CD4-positive, alpha-beta T cell treated with Interferon alpha-2 for 1 hour (primary cell): Measurements from ENCODE around the gene MAPK4.
"Not testable (repeated sequence)": the region's sequence is repeated elsewhere in the genome, so short reads cannot be mapped to it uniquely, and the experiment has no call there.

Experiments
- DNase-seq, 2 donors: peaks; one replicate each; pipeline ENCODE4 v3.0.0-alpha.2; 2020 to 2022

MAPK4 gene

GRCh38 chr18:50687491-50687890 lies 127.6 kb downstream of the MAPK4 start:
- no peak for DNase-seq

GRCh38 chr18:50689578-50689977 lies 129.7 kb downstream of the MAPK4 start:
- DNase-seq, result no peak

- no peak for DNase-seq
Observed at GRCh38 chr18:50694147-50694546, 134.3 kb downstream of the MAPK4 start.

DNA sequence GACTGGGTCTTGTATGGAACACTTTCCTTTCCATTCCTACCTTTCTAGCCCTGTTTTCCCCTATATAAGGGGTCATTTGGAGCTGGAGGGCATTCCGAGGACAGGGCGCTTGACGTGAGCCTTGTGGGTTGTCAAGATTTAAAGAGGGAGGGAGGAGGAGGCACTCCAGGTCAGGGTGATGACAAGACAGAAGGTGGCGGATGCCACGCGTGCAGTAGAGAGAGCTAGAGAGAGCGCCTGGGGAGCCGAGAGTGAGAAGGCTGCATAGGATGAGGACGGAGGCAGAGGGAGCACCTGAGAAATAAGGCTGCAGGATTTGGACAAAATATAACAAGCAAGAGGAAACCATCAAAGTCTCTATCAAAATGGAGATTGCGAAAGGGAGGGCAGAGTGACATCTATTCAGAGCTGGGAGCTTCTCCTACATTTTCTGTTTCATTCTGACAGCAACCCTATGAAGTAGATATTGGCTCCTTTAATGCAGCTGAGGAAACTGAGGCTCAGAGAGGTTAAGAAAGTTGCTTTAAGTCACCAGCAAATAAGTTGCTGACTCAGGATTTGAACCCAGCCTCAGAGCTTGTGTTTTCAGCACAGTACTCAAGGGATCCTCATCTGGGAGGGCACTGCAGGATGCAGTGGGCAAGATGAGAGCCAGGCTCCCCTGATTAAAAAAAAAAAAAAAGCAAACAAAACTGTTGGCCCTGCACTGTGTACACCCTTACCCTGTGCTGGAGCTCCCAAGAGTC lies 135.7 kb downstream of the MAPK4 start:
- DNase-seq, result no peak

DNA sequence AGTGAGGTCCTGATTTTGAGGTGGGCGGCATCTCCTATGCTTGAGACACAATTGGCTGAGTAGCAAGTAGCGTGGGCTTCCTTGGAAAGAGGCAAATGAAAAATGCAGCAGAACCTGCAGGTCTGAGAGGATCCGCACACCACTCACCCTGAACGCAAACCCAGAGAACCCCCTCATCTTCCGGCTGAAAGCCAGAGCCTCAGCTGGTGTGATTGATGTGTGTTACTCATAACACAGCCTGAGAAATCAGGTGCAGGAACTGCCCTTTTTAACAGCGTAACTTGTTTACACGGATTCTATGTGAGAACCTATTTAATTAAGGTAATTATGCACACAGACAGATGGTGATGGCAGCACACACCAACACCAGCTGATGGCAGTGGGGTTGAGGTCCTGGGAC lies 136.5 kb downstream of the MAPK4 start:
- no peak for DNase-seq

GRCh38 chr18:50696929-50697328 lies 137.0 kb downstream of the MAPK4 start:
- DNase-seq, result no peak

- no peak for DNase-seq
Observed at GRCh38 chr18:50697509-50697908, 137.6 kb downstream of the MAPK4 start.

DNA sequence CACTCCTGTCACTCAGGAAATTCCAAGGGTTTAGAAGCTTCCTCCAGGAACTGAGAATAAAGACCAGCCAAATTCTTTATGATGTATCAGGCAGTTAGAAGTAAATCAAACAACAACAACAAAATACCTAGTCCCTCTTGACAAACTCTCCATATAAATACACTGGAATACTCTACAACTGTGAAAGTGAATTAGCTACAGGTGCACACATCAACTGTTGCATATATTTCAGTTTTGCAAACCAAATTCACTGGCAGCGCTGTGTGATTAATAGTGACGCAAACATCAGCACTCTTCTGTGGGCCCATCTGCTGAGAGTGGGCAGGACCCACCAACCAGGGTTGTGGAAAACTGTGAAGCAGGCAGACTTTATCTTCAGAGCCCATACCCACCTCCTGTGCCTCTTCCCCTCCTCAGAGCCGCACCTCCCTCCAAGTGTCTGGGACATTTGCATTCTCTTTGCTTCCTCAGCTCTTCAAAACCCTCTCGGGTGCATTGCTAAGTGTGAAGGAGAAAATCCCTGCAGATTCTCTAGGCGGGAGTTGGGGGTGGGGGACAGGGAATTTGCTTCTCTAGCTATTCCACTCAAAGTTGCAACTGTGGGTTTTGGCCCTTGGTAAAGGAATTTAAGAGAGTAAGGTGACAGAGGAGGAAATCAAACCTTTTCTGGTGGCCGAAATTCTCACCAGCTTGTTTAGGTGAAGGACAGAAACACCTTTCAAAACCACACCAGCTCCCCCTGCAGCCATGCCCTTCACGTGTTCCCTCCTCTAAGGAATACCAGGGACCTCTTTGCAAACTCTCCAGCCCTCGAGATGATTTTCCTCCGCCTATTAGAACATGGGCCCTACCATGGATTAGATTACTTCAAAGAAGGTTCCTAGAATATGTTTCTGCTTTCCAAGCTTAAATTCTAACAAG lies 140.6 kb downstream of the MAPK4 start:
- DNase-seq, result no peak

DNA sequence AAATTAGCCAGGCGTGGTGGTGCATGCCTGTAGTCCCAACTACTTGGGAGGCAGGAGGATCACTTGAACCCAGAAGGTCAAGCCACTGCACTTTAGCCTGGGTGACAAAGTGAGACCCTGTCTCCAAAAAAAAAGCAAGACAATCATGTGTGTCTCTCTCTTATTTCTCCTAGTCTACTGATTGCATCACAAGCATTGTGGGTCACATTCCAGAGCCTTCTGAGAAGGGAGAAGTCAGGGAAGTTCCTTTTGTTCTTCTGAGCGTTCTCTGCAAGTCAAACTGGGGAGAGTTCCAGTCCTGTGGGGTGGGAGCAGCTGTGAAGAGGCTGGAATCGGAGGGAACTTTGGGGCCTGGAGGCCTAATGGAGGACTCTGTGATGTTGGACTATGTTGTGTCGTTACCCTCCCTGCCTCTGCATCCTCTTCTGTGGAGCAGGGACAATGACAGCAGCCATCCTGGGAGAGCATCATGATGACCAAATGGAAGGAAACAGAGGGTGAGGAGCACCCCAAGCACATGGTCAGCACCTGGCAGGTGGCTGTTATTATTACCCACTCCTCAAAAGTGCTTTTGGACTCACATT lies 144.6 kb downstream of the MAPK4 start:
- no peak for DNase-seq

DNA sequence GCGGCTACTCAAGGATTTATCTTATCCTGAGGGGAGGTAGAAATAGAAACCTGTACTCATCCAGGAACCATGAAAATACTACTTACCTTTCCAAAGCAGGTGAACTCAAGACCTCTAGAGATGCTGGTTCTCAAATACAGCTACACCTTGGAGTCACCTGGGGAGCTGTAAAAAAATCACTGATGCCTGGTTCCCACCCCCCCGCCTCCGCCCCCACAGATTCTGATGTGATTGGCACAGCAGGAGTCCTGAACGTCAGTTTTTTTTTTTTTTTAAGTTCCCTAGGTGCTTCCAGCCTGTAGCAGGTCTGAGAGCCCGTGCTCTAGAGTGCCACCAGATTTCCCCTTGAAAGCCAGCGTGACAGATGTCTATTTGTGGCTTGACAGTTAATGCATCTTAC lies 146.3 kb downstream of the MAPK4 start:
- DNase-seq, result no peak

- DNase-seq, result no peak
Observed at GRCh38 chr18:50706651-50707050, 146.8 kb downstream of the MAPK4 start.

DNA sequence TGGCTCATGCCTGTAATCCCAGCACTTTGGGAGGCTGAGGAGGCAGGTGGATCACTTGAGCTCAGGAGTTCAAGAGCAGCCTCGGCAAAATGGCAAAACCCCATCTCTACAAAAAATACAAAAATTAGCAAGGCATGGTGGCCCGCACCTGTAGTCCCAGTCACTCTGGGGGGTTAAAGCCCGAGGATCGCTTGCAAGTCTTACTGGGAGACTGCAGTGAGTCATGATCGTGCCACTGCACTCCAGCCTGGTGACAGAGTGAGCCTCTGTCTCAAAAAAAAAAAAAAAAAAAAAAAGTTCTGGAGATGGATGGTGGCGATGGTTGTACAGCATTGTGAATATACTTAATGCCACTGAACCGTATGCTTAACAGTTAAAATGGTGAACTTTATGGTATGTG lies 147.4 kb downstream of the MAPK4 start:
- not testable (repeated sequence) for DNase-seq

DNA sequence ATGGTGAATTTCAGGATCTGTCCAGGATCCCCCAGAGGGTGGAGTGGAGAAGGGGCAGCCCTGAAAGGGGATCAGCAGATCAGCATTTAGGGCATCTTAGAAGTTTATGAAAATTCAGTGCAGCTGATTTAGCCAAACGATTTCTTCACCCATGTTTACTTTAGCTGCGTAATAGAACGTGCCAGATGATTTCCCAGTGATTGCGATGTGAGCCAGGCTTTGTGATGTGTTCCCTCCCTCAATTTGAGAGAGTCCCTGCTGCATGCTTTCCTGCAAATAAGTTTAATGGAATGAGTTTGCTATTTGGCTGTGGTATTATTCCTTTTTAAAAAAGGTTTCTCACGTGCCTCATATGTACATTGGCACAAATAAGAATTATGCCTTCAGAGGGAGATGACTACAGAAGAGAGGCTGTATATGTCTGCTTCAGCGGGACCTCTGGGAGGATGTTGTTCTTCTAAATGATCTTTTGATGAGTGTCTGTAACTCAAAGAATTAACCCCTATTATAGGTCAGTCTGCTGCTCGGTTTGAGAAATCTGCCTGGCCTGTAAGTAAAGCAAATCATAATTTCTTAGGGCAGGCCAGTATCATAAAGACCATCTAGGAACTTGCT lies 148.1 kb downstream of the MAPK4 start:
- DNase-seq, result no peak

DNA sequence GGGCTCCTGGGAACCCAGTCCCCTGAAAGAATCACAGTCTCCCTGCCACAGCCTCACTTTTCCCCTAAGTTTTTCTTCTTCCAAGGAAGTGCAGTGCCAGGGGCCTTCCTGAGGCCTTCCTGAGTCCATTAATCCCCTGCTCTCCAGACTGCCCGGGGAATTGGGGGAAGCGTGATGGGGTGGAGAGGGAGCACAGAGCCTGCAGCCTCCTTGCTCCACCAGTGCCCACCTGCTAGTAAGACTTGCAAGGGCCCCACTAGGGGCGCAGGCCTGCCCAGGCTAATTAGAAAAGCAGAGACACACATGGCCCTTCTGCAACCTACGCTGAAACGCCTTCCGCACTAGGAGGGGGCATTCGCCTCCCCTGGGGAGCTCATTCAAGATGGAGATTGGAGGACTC lies 149.3 kb downstream of the MAPK4 start:
- DNase-seq, result no peak

- DNase-seq, result no peak
Observed at GRCh38 chr18:50711386-50711785, 151.5 kb downstream of the MAPK4 start.

- no peak for DNase-seq
Observed at GRCh38 chr18:50715919-50716318, 156.0 kb downstream of the MAPK4 start.

DNA sequence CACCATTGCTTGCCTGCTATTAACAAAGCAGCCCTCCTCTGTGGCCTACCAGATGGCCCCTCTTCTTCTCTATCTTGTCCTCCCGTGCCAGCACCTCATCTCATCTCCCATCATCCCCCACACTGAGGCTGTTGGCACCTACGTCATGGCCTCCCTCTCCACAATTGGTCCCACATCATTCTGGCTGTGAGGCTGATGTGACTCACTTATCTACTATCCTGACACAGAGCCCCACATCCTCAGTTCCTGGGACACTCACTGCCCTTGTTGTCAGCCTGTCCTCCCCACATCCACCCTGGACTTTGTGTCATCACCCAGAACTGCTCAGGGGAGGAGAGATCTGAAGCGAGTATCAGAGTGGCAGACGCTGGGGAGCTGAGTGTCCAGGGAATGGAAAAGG lies 157.0 kb downstream of the MAPK4 start:
- no peak for DNase-seq

GRCh38 chr18:50717563-50717962 lies 157.7 kb downstream of the MAPK4 start:
- no peak for DNase-seq

DNA sequence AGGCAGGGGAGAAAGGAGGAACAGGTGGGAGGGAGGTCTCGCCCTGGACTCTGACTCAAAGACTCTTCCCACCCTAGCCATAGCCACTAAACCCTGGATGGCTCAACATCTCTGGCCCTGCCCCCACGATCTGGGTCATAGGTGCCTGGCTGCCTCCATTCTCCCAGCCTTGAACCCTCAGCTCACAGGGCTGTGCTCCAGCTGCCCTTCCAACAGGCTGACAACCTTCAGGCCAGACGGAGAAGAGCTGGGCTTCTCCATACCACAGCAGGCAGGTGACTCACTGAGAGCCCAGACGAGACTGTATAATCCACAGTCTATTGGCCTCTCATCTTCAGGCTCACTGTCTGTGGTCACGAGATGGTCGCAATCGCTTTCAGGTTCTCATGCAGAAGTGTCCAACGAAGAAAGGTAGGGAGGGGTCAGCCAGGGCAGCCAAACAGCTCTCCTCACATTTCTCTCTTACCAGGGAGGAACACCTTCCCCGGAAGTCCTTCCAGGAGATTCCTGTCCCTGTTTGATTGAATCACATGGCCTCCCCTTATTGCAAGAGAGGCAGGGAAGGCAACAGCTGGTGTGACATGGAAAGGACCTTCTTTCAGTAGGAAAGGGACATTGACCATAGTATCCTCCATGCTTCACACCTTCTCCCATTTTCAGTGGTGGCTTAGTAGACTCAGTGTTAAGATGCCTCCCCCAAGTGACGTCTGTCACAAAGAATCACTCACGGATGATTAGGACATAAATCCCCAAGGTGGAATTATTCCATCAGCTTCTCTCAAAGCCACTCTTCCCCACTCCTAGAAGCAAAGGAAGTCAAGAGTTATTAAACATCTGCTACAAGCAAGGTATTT lies 159.8 kb downstream of the MAPK4 start:
- no peak for DNase-seq

GRCh38 chr18:50720325-50720674 lies 160.4 kb downstream of the MAPK4 start:
- no peak for DNase-seq

GRCh38 chr18:50721006-50721405 lies 161.1 kb downstream of the MAPK4 start:
- DNase-seq, result no peak

- no peak for DNase-seq
Observed at GRCh38 chr18:50721451-50722120, 161.7 kb downstream of the MAPK4 start.
